NOMO-1 treated with dmso at 0.1 percent for 144 hours (cell line): ENCODE measurements around the gene DMXL1.
A peak's percentile ranks its signal among the peaks of the same experiment; 100 is the strongest.

Experiments
- DNase-seq: peaks from one replicate; lab custom pipeline; 2025; ENCODE audit not compliant: unreplicated experiment; lab: John Stamatoyannopoulos, UW

The DMXL1 gene

GRCh38 chr5:119267958-119268386 lies 197.1 kb downstream of the DMXL1 start:
- DNase-seq: peak; percentile 93

GRCh38 chr5:119268387-119269060 lies 197.6 kb downstream of the DMXL1 start:
- DNase-seq: peak; percentile 88

DNA sequence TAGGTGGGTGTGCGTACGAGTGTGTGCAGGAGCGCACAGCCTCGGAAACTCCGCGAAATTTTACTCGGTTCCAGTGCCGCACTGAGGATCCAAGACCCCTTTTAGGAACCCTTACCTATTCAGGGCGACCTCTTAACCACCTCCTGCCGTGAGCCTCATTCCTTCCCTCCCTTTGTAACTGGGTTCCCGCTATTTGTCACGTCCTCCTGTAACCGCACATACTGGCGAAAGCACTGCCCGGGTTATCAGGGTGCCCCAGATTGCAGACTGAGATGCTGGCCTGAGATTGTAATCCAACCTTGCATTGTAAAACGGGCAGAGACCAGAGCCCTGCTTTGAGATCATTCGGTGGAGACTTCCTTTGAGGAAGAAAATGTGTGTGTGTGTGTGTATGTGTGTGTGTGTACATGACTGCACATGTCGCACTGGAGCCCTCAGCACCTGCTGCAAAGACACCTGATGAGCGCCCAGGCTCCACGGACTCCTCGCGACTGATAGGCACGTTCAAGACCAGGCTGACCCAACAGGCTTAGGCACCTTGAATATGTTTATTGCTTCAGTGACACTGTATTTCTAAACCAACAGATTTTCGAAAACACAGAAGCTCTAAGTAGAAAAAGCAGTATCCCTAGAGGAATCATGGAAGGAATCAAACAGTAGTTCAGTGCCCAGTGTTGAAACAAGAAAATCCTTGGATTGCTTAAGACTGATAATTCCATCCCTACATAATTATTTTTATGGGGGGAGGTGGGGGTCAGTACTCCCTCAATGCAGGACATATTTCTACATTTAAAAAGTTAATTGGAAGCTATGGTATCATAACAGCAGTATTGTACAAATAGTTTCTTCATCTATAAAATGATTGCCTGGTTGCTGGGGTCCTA lies 198.4 kb downstream of the DMXL1 start:
- no peak for DNase-seq

GRCh38 chr5:119270121-119270565 lies 199.3 kb downstream of the DMXL1 start:
- no peak for DNase-seq

- no peak for DNase-seq
Measured at GRCh38 chr5:119270960-119271757, 200.3 kb downstream of the DMXL1 start.

GRCh38 chr5:119271758-119272730 lies 201.2 kb downstream of the DMXL1 start:
- no peak for DNase-seq

DNA sequence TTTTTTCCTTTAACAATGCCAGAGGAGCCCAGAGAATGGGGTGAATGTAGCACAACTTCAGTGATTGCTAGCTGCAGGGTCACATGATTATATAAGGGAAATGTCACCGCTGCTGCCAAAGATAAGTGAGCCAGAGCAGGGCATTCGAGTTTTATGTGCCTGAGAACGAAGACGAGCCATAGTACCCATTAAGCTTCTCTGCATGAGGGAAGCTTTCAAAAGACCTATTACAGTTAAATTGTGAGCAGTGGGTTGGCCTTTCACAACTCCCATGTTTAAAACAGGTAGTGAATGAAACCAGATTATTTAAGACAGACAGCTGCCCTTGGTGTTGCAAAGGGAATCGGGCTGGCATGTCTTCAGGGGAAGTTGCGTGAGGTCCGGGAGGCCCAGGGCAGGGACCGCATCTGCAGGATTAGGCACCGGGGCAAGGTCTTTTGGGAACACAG lies 202.5 kb downstream of the DMXL1 start:
- peak; percentile 85 for DNase-seq

DNA sequence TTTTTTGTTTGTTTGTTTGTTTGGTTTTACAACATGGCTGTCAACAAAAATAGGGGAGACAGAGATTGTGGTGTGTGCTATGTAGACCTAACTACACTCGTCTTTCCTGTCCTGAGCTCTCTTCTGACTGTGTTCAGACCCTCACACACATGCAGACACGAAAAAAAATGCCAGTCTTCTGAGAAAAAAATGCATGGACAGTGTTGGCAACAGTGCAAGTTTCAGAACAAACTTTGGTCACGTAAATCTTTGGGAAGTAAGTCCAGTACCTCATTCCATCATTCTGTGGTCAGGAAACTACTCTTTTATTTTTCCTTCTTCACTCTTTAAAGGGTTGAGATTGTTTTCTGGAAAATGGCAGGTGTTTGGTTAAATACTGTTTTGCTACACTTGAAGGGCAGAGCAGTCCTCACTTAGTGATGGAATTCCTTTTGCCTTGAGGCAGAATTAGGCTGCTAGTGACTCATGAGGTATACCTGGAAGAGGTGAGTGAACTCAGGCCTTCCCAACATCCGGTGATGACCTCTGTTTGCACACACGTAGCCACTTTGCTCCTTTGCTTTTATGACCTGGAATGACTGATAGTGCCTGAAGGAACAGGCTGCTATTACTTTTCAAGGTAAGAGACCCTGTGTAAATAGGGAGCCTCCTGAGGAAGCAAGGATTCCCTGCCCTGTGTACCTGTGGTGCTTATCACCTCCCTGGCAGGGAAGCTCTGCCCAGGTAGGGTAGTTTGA lies 203.3 kb downstream of the DMXL1 start:
- no peak for DNase-seq

- DNase-seq: no peak
Measured at GRCh38 chr5:119274767-119275130, 203.9 kb downstream of the DMXL1 start.

GRCh38 chr5:119275146-119275545 lies 204.3 kb downstream of the DMXL1 start:
- no peak for DNase-seq

GRCh38 chr5:119275601-119276173 lies 204.8 kb downstream of the DMXL1 start:
- peak; percentile 64 for DNase-seq

GRCh38 chr5:119276978-119277377 lies 206.1 kb downstream of the DMXL1 start:
- no peak for DNase-seq

DNA sequence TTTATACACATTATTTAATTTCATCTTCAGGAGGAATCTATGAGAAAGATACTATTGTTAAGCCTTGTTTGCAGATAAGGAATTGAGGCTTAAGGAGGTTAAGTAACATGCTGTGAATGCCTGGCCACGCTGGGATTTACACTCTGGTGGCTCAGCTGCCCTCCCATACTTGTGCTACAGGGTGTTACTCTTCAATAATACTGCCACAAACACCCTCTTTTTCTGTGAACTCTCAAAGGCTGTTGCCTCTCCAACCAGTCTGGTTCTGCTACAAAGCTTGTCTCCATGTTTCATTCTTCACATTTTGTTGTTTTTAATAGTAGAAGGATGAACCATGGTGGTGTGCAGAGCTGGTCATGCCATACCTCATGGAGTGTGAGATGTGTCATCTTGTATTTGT lies 208.2 kb downstream of the DMXL1 start:
- no peak for DNase-seq

DNA sequence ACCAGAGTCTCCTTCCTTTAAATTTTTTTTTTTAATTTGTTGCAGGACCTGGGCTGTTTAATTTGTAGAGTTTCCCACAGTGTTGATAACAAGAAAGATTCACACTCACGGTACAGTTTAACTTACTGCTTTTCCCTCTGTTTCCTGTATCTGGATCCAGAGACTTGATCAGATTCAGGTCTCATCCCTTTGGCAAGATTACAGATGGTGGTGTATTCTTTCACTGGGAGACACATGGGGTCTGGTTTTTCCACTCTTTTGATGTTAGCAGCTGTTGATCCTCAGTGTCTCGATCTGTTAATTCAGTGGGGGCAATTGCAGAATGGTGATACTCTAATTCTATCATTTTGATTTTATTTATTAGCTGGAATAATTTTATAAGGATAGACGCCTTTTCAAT lies 209.5 kb downstream of the DMXL1 start:
- no peak for DNase-seq

DNA sequence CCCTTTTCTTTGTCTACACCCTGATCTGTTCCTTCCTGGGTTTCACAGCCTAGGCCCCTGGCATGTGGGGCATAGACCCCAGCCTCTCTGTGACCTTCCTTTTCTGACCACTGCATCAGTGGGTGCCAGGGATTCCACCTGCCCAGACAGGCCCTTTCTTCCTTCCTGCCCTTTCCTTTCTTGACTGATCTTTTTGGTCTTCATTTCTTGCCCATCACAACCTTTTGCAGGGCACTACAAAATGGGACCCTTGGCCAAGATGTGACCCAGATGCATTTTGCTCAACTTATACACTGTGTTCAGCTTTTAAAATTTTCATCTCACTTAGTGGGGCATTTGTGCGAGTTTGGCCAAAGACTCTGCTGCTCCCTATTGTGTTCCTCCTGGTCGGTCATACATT lies 211.7 kb downstream of the DMXL1 start:
- DNase-seq: no peak

DNA sequence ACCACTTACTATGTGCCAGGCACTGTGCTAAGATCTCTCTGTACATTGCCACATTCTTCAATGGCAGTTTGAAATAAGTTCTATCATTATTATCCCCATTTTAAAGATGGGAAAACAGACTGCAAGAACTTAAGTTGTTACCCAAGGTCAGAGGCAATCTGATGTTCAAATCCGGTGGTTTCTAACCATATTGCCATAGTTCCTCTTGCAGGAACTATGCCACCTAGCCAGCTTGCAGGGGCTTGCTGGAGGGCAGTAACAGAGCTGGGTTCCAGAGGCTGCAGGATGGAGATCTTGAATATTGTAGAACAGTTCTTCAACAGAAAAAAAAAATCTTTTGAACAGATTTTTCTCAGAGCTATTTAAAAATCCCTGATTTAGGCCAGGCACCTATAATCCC lies 213.1 kb downstream of the DMXL1 start:
- no peak for DNase-seq

DNA sequence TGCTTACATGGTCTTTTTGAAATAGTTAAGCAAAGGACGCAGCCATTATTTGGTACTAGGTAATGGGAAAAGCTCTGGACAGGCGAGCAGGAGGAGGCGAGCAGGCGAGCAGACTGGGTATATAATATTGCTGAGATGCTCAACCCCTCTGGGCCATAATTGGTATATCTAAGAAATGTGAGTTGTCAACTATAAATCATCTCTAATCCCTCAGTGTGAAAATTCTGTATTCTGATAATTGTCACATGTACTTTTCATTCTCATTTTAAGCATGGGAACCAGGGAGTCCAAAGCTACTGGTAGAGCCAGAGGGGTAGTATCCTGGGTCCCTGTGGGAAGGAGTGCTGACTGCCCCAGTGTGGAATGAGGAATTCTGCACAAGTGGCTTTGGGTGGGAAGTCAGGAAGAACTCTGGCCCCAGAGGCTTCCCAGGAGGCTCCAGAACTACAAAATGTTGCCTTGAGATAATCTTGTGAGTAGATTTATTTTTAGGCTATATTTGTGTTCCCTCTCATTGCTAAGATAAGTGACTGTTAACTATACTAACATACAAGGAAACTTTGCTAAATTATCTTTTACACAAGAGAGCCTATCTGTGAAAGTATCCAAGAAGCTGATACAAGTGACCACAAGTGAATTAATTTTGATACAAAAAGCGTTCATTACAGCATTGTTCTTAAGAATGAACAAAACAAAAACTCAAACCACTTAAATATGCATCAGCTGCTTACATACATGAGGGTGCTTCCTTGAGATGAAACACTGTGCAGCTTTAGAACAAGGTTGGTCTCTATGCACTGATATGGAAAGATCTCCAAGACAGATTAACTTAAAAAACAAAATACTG lies 214.4 kb downstream of the DMXL1 start:
- DNase-seq: no peak
